Stimulated activated memory B cell treated with anti-CD40 and anti-IgM and Interleukin-4, amounts not matched to agents 10 μg/mL and 1 μg/mL and 100 μg/mL, for 72 hours (primary cell): ENCODE measurements around the gene GOLPH3.

ENCODE experiments used
- ATAC-seq: fragments of 150-1000 bp; cut with Tn5 transposase; 2 replicates; pipeline ENCODE4 v1.10.0; 2021
- H3K27ac Mint-ChIP-seq: one replicate; pipeline ENCODE4 v1.8.0; 2022; ENCODE audit warnings: mild to moderate bottlenecking, mixed read lengths
- H3K27me3 Mint-ChIP-seq: one replicate; pipeline ENCODE4 v1.8.0; 2022; ENCODE audit warnings: mixed read lengths
- H3K36me3 Mint-ChIP-seq: one replicate; pipeline ENCODE4 v1.8.0; 2022; ENCODE audit warnings: mixed read lengths
- H3K4me1 Mint-ChIP-seq: one replicate; pipeline ENCODE4 v1.8.0; 2022; ENCODE audit warnings: mixed read lengths
- H3K4me3 Mint-ChIP-seq: one replicate; pipeline ENCODE4 v1.8.0; 2022; ENCODE audit warnings: mild to moderate bottlenecking, moderate library complexity, mixed read lengths
- H3K9me3 Mint-ChIP-seq: one replicate; pipeline ENCODE4 v1.8.0; 2022; ENCODE audit warnings: mixed read lengths

Gene GOLPH3

DNA sequence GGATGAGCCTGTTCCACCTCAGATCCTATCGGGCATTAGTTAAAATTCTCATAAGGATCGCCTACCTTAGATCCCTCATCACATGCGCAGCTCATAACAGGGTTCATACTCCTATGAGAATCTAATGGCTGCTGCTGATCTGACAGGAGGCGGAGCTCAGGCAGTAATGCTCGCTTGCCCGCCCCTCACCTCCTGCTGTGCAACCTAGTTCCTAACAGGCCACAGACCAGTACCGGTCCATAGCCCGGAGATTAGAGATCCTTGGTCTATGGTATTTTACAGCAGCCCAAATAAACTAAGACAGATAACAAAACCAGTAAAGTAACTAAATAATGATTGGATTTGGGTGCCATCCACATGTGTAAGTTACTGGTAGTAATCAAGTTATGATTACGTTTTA lies 17.5 kb downstream of the GOLPH3 start:
- H3K4me1 Mint-ChIP-seq, result peaks cover 37% of the 10 kb centered on the region
- H3K27ac Mint-ChIP-seq, result no peak overlapping the region
- H3K36me3 Mint-ChIP-seq, result peaks cover 21% of the 10 kb centered on the region
- H3K4me3 Mint-ChIP-seq, result no peak overlapping the region
- ATAC-seq, result no peak
- no peaks in the 10 kb centered on the region for H3K27me3 Mint-ChIP-seq
- H3K9me3 Mint-ChIP-seq, result no peaks in the 10 kb centered on the region

GRCh38 chr5:32155211-32155610 lies 18.9 kb downstream of the GOLPH3 start:
- Mint-ChIP-seq H3K27ac (no peak overlapping the region), H3K4me1 (peaks cover 32% of the 10 kb centered on the region), H3K4me3 (no peak overlapping the region), H3K9me3 (no peaks in the 10 kb centered on the region), H3K27me3 (no peaks in the 10 kb centered on the region), H3K36me3 (peaks cover 16% of the 10 kb centered on the region)
- ATAC-seq, result no peak

GRCh38 chr5:32153723-32154122 lies 20.4 kb downstream of the GOLPH3 start:
- H3K27ac Mint-ChIP-seq, result no peak overlapping the region
- H3K9me3 Mint-ChIP-seq, result no peaks in the 10 kb centered on the region
- H3K27me3 Mint-ChIP-seq, result no peaks in the 10 kb centered on the region
- H3K4me1 Mint-ChIP-seq, result peaks cover 42% of the 10 kb centered on the region
- no peak overlapping the region for H3K4me3 Mint-ChIP-seq
- peaks cover 22% of the 10 kb centered on the region for H3K36me3 Mint-ChIP-seq
- no peak for ATAC-seq

GRCh38 chr5:32151198-32151597 lies 22.9 kb downstream of the GOLPH3 start:
- Mint-ChIP-seq H3K27me3 (no peaks in the 10 kb centered on the region), H3K27ac (no peak overlapping the region), H3K9me3 (no peaks in the 10 kb centered on the region), H3K4me3 (no peak overlapping the region), H3K36me3 (peaks cover 28% of the 10 kb centered on the region), H3K4me1 (peaks cover 50% of the 10 kb centered on the region)
- no peak for ATAC-seq

DNA sequence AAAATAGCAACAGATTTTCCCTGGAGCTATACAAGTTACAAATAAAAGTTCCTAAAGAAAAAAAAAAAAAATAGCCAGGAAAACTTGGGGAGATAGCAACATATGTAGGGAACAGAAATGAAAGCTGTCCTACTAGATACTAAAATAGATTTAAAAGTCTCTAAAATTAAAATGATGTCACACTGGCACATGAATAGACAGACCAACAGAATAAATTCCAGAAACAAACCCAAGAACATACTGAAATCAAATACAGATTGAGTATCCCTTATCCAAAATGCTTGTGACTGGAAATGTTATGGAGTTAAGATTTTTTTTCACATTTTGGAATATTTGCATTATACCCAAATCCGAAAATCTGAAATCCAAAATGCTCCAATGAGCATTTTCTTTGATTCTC lies 23.8 kb downstream of the GOLPH3 start:
- H3K4me3 Mint-ChIP-seq, result no peak overlapping the region
- H3K27ac Mint-ChIP-seq, result no peak overlapping the region
- no peaks in the 10 kb centered on the region for H3K9me3 Mint-ChIP-seq
- no peaks in the 10 kb centered on the region for H3K27me3 Mint-ChIP-seq
- peaks cover 28% of the 10 kb centered on the region for H3K36me3 Mint-ChIP-seq
- no peak for ATAC-seq
- peaks cover 55% of the 10 kb centered on the region for H3K4me1 Mint-ChIP-seq

GRCh38 chr5:32147959-32148358 lies 26.2 kb downstream of the GOLPH3 start:
- ATAC-seq, result no peak
- Mint-ChIP-seq H3K9me3 (no peaks in the 10 kb centered on the region), H3K27me3 (no peaks in the 10 kb centered on the region), H3K4me1 (peaks cover 42% of the 10 kb centered on the region), H3K4me3 (no peak overlapping the region), H3K27ac (no peak overlapping the region), H3K36me3 (peaks cover 19% of the 10 kb centered on the region)

GRCh38 chr5:32147236-32147635 lies 26.9 kb downstream of the GOLPH3 start:
- Mint-ChIP-seq H3K27ac (no peak overlapping the region), H3K9me3 (no peaks in the 10 kb centered on the region), H3K4me1 (peaks cover 40% of the 10 kb centered on the region), H3K4me3 (no peak overlapping the region), H3K36me3 (peaks cover 18% of the 10 kb centered on the region), H3K27me3 (no peaks in the 10 kb centered on the region)
- ATAC-seq, result no peak

DNA sequence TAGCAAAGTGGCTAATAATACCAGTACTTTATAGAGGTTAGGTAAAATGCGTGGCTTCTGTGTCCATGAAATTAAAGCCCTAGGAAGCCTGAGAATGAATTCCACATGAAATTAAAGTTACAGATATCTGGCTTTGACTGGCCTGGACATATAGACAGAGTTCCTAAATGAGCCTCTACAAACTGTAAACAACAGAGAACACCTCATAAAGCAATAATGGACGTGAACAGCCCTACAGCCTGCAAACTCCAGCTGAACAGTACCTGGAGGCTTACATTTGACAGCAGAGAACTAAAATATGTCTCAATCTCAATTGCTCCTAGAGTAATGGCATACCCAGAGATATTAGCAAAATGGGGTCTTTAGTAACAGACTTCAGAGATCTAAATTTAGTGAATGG lies 28.7 kb downstream of the GOLPH3 start:
- peaks cover 29% of the 10 kb centered on the region for H3K4me1 Mint-ChIP-seq
- no peak overlapping the region for H3K27ac Mint-ChIP-seq
- H3K4me3 Mint-ChIP-seq, result no peak overlapping the region
- peaks cover 22% of the 10 kb centered on the region for H3K36me3 Mint-ChIP-seq
- no peaks in the 10 kb centered on the region for H3K27me3 Mint-ChIP-seq
- no peaks in the 10 kb centered on the region for H3K9me3 Mint-ChIP-seq
- no peak for ATAC-seq

GRCh38 chr5:32144378-32145207 lies 29.5 kb downstream of the GOLPH3 start:
- H3K27me3 Mint-ChIP-seq, result no peaks in the 10 kb centered on the region
- H3K27ac Mint-ChIP-seq, result peak overlapping the region; percentile 12
- H3K9me3 Mint-ChIP-seq, result no peaks in the 10 kb centered on the region
- no peak overlapping the region for H3K4me3 Mint-ChIP-seq
- H3K36me3 Mint-ChIP-seq, result peaks cover 26% of the 10 kb centered on the region
- no peak for ATAC-seq
- peaks cover 29% of the 10 kb centered on the region for H3K4me1 Mint-ChIP-seq

DNA sequence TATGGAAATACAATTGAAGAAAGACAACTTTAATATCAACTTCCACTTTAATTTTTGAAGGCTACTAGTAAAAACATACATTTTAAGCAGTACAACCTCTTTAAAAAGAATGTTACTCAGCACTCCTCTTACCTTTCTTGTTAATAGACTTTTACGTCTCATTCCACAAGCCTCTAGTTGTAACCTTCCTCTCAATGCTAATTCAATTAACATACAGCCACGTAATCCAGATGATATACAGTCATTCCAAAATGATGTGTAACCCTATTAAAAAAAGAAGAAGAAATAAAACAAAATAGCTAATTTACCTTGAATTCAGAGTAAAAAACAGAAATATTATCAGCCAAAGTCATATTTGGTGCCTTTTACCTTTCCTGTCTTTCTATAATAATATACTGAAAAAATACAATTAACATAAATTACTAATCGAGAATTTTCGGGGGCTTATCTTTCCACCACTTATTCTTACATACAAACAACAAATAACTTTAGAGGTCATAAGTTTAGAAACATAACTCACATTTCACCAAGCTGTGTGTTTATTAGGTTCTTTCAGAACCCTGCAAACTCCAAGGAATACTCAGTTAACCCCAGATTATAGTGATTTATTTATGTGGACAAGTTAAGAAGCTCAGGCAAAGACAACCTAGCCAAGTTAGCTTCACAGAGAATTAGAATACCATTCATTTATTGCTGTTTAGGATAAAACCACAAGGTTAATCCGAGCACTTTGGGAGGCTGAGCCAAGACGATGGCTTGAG lies 30.3 kb downstream of the GOLPH3 start:
- Mint-ChIP-seq H3K36me3 (peaks cover 28% of the 10 kb centered on the region), H3K4me1 (peaks cover 29% of the 10 kb centered on the region), H3K4me3 (no peak overlapping the region), H3K27me3 (no peaks in the 10 kb centered on the region), H3K9me3 (no peaks in the 10 kb centered on the region), H3K27ac (no peak overlapping the region)
- no peak for ATAC-seq

DNA sequence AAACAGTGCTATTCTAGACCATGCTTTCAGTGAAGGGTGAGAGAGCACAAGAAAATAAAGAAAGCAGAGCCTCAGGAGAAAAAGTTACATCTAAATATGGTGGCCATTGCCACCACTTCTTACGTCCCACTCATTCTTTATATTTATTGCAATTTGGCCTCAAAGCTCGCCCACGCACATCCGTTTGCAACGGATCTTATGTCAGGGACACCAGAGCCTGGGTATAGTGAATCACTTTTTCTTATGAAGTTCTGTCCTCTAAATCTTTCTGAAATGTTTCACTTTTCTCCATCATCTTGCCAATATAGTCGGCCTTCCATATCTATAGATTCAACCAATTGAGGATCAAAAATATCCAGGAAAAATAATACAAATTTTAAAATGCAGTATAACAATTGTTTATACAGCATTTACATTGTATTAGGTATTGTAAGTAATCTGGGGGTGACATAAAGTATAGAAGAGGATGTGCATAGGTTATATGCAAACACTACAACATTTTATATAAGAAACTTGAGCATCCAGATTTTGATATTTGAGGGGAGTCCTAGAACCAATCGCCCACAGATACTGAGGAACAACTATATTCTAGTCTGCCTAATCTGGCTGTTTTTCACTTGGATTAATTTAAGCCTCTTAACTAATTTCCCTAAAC lies 35.2 kb downstream of the GOLPH3 start:
- Mint-ChIP-seq H3K9me3 (no peaks in the 10 kb centered on the region), H3K4me3 (no peak overlapping the region), H3K27ac (no peak overlapping the region), H3K36me3 (peaks cover 33% of the 10 kb centered on the region), H3K4me1 (peaks cover 18% of the 10 kb centered on the region), H3K27me3 (no peaks in the 10 kb centered on the region)
- ATAC-seq, result no peak

- no peak overlapping the region for H3K27ac Mint-ChIP-seq
- peaks cover 39% of the 10 kb centered on the region for H3K36me3 Mint-ChIP-seq
- H3K4me3 Mint-ChIP-seq, result no peak overlapping the region
Measured at GRCh38 chr5:32136342-32136741, 37.8 kb downstream of the GOLPH3 start.

DNA sequence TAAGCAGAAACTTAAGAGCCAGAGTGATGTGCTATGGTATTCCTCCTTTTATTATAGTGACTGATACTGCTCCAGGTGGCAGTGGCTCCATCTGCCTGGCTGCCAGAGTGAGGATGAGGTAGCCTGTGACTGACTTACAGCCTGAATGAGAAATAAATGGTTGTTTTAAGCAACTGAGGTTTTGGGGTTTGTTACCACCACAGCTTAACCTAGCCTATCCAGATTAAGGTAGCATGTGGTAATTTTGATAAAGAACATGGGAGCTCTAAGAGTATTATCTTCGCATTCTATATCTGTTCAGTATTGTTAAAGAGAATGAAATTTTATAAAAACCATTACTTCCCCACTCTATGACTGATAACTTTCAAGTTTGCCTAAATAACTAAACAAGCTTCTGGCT lies 39.0 kb downstream of the GOLPH3 start:
- H3K27ac Mint-ChIP-seq, result no peak overlapping the region

More at GRCh38 chr5:32136342-32136741, 37.8 kb downstream of the GOLPH3 start:
- Mint-ChIP-seq H3K27me3 (no peaks in the 10 kb centered on the region), H3K4me1 (peaks cover 24% of the 10 kb centered on the region), H3K9me3 (no peaks in the 10 kb centered on the region)
- ATAC-seq, result no peak

GRCh38 chr5:32132757-32133156 lies 41.4 kb downstream of the GOLPH3 start:
- Mint-ChIP-seq H3K9me3 (no peaks in the 10 kb centered on the region), H3K27ac (no peak overlapping the region), H3K36me3 (peaks cover 53% of the 10 kb centered on the region), H3K4me1 (peaks cover 36% of the 10 kb centered on the region), H3K27me3 (no peaks in the 10 kb centered on the region), H3K4me3 (no peak overlapping the region)
- ATAC-seq, result no peak

More for the DNA sequence above, 39.0 kb downstream of the GOLPH3 start:
- Mint-ChIP-seq H3K4me3 (no peak overlapping the region), H3K9me3 (no peaks in the 10 kb centered on the region), H3K4me1 (peaks cover 33% of the 10 kb centered on the region), H3K27me3 (no peaks in the 10 kb centered on the region), H3K36me3 (peaks cover 49% of the 10 kb centered on the region)
- ATAC-seq, result no peak

GRCh38 chr5:32131604-32132003 lies 42.5 kb downstream of the GOLPH3 start:
- Mint-ChIP-seq H3K4me1 (peaks cover 36% of the 10 kb centered on the region), H3K9me3 (no peaks in the 10 kb centered on the region), H3K36me3 (peaks cover 58% of the 10 kb centered on the region), H3K27ac (peak overlapping the region; percentile 39), H3K4me3 (no peak overlapping the region), H3K27me3 (no peaks in the 10 kb centered on the region)
- ATAC-seq, result no peak
